Brain pericyte (primary cell): ENCODE results near the gene ZNF284.
"Not testable (repeated sequence)": the region's sequence is repeated elsewhere in the genome, so short reads cannot be mapped to it uniquely, and the experiment has no call there.

Experiments used
- DNase-seq: peaks from one replicate; pipeline ENCODE4 v3.0.0-alpha.2; 2012; ENCODE audit warnings: low read depth, low spot score

The ZNF284 gene

DNA sequence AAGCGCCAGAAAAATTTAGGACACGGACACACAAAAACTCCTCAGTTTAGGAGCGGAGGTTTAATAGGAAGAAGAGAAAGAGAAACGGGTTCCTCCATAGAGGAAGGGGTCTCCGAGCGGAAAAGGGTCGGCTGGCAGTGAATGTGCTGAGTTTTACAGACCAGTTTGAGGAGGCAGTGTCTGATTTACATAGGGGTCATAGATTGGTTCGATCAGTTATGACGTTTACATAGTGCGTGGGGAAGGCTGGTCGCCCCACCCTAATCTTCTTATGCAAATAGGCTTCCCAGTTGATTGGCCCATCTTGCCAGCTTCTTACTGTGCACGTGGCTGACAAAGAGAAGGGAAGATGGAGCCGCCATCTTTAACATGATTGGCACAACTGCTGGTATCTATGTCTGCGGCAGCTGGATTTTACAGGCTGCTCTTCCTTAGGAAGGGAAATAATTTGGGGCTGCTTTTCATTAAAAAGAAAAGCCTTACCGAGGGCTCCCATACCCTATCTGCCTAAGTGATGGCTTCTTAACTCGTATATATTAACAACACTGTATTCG, 40.0 kb downstream of the ZNF284 start:
- peak; percentile 11 for DNase-seq

GRCh38 chr19:44112802-44113137, 40.8 kb downstream of the ZNF284 start:
- DNase-seq: no peak

GRCh38 chr19:44113138-44113783, 41.3 kb downstream of the ZNF284 start, which contains the start of gene ZNF225:
Gene ZNF225 (plus strand): TSS chr19:44113399. CDS start chr19:44115828, 2,429 bp downstream.
- DNase-seq: peak; percentile 94

DNA sequence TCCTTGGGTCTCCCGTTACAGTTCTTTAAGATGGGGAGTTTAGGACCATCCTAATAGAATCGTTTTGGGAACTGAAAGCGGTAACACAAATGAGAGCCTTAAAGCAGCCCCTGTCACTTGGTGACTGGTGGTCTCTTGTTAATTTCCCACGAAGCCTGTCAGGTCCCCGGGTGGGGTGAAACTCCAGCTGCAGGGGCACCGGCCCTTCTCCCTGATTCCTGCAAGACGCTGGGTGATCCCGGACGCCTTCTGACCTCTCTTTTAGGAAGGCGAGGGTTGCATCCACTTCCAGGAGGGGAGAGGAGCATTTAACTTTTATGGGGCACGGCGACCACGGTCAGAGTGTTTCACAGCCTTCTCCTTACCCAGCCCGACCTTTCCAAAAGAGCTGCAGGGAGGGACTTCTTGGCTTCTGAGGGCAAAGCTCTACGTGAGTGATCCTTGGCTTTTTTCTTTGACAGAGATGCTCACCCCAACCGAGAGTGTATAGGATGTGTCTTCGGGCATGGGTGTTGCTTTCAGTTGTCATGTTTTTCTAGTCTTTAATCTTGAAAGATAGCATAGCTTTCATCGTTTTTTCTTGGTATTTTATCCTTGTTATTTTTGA, 41.9 kb downstream of the ZNF284 start:
- DNase-seq: no peak

GRCh38 chr19:44121162-44121561, 49.2 kb downstream of the ZNF284 start:
- DNase-seq: not testable (repeated sequence)

DNA sequence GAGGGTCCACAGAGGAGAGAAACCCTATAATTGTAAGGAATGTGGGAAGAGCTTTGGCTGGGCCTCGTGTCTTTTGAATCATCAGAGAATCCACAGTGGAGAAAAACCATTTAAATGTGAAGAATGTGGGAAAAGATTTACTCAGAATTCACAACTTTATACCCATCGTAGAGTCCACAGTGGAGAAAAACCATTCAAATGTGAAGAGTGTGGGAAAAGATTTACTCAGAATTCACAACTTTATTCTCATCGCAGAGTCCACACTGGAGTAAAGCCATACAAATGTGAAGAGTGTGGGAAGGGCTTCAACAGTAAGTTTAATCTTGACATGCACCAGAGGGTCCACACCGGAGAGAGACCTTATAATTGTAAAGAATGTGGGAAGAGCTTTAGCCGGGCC, 60.0 kb downstream of the ZNF284 start:
- no peak for DNase-seq
